Activated T-helper 1 cell treated with anti-CD3 and anti-CD28 coated beads, Interleukin-12 subunit alpha, Interleukin-12 subunit beta, Interleukin-2, Interleukin-4 antibody, amounts not matched to agents 30 ng/mL and 10 ng/mL and 1 ng/mL, durations not matched to agents 14 hours and 24 hours and 36 hours (primary cell): ENCODE measurements around the gene SLC19A1. TPM values are rescaled to one million over a fixed set of nuclear protein-coding genes. Genes with fewer than 3 reads are reported as not detected.

Experiments used
- DNase-seq: peaks from one replicate; pipeline ENCODE4 v3.0.0; 2021; ENCODE audit warnings: low spot score
- H3K27ac Mint-ChIP-seq: one replicate; pipeline ENCODE4 v1.8.0; 2021; ENCODE audit warnings: mild to moderate bottlenecking, mixed read lengths
- H3K27me3 Mint-ChIP-seq: one replicate; pipeline ENCODE4 v1.8.0; 2022; ENCODE audit warnings: mild to moderate bottlenecking, moderate library complexity, mixed read lengths; ENCODE audit not compliant: insufficient read depth
- H3K36me3 Mint-ChIP-seq: one replicate; pipeline ENCODE4 v1.8.0; 2021; ENCODE audit warnings: low read depth, mixed read lengths
- H3K4me1 Mint-ChIP-seq: one replicate; pipeline ENCODE4 v1.8.0; 2021; ENCODE audit warnings: low read depth, mixed read lengths
- H3K4me3 Mint-ChIP-seq: one replicate; pipeline ENCODE4 v1.8.0; 2021; ENCODE audit warnings: mild to moderate bottlenecking, moderate library complexity, mixed read lengths
- H3K9me3 Mint-ChIP-seq: one replicate; pipeline ENCODE4 v1.8.0; 2021; ENCODE audit warnings: mixed read lengths
- intact Hi-C: fragments of 100-400 bp; cut with micrococcal nuclease; formaldehyde crosslinking; loops from one replicate; pipeline ENCODE4 v1.15.1; 2024
- total RNA-seq: library from RNA; stranded (reverse); gene quantifications from 2 replicates; pipeline ENCODE4 v1.2.3, GENCODE V29; 2022

SLC19A1 gene
- total RNA-seq, 1 donor from 2014 or later, result 105 TPM

- no peak for DNase-seq
- H3K27me3 Mint-ChIP-seq, result no peaks in the 10 kb centered on the region
Observed at GRCh38 chr21:45493401-45494001, 48.7 kb downstream of the SLC19A1 start.

GRCh38 chr21:45492765-45493164, 49.5 kb downstream of the SLC19A1 start:
- intact Hi-C loops, result no loop called here

More at GRCh38 chr21:45493401-45494001, 48.7 kb downstream of the SLC19A1 start:
- no peak overlapping the region for H3K4me3 Mint-ChIP-seq
- no peaks in the 10 kb centered on the region for H3K4me1 Mint-ChIP-seq
- H3K36me3 Mint-ChIP-seq, result no peaks in the 10 kb centered on the region
- H3K9me3 Mint-ChIP-seq, result no peaks in the 10 kb centered on the region
- intact Hi-C loops, result no loop called here
- no peak overlapping the region for H3K27ac Mint-ChIP-seq

GRCh38 chr21:45491623-45492022, 50.6 kb downstream of the SLC19A1 start:
- H3K27me3 Mint-ChIP-seq, result no peaks in the 10 kb centered on the region
- no peaks in the 10 kb centered on the region for H3K9me3 Mint-ChIP-seq
- intact Hi-C loops, result no loop called here
- no peak overlapping the region for H3K27ac Mint-ChIP-seq
- no peak overlapping the region for H3K4me3 Mint-ChIP-seq
- no peaks in the 10 kb centered on the region for H3K36me3 Mint-ChIP-seq
- DNase-seq, result no peak
- no peaks in the 10 kb centered on the region for H3K4me1 Mint-ChIP-seq

More at GRCh38 chr21:45492765-45493164, 49.5 kb downstream of the SLC19A1 start:
- no peak overlapping the region for H3K4me3 Mint-ChIP-seq
- H3K27ac Mint-ChIP-seq, result no peak overlapping the region
- no peaks in the 10 kb centered on the region for H3K36me3 Mint-ChIP-seq
- H3K27me3 Mint-ChIP-seq, result no peaks in the 10 kb centered on the region
- H3K4me1 Mint-ChIP-seq, result no peaks in the 10 kb centered on the region
- no peak for DNase-seq
- no peaks in the 10 kb centered on the region for H3K9me3 Mint-ChIP-seq

GRCh38 chr21:45491056-45491455, 51.2 kb downstream of the SLC19A1 start:
- H3K27ac Mint-ChIP-seq, result no peak overlapping the region
- H3K4me1 Mint-ChIP-seq, result no peaks in the 10 kb centered on the region
- no peaks in the 10 kb centered on the region for H3K36me3 Mint-ChIP-seq
- DNase-seq, result no peak
- intact Hi-C loops, result no loop called here
- no peaks in the 10 kb centered on the region for H3K9me3 Mint-ChIP-seq
- no peaks in the 10 kb centered on the region for H3K27me3 Mint-ChIP-seq
- H3K4me3 Mint-ChIP-seq, result no peak overlapping the region

GRCh38 chr21:45490049-45490731, 52.0 kb downstream of the SLC19A1 start:
- Mint-ChIP-seq H3K27ac (no peak overlapping the region), H3K9me3 (no peaks in the 10 kb centered on the region), H3K27me3 (no peaks in the 10 kb centered on the region), H3K36me3 (no peaks in the 10 kb centered on the region), H3K4me1 (no peaks in the 10 kb centered on the region), H3K4me3 (no peak overlapping the region)
- no peak for DNase-seq
- intact Hi-C loops, result no loop called here

GRCh38 chr21:45489722-45489982, 52.6 kb downstream of the SLC19A1 start:
- Mint-ChIP-seq H3K9me3 (no peaks in the 10 kb centered on the region), H3K27me3 (no peaks in the 10 kb centered on the region), H3K36me3 (no peaks in the 10 kb centered on the region), H3K4me3 (no peak overlapping the region), H3K4me1 (no peaks in the 10 kb centered on the region), H3K27ac (no peak overlapping the region)
- DNase-seq, result no peak
- intact Hi-C loops, result no loop called here

- DNase-seq, result no peak
- Mint-ChIP-seq H3K27ac (no peak overlapping the region), H3K4me3 (no peak overlapping the region), H3K27me3 (no peaks in the 10 kb centered on the region), H3K9me3 (no peaks in the 10 kb centered on the region), H3K36me3 (peaks cover 3% of the 10 kb centered on the region), H3K4me1 (peaks cover 5% of the 10 kb centered on the region)
- intact Hi-C loops, result no loop called here
Observed at GRCh38 chr21:45488931-45489721, 53.1 kb downstream of the SLC19A1 start.

- peaks cover 14% of the 10 kb centered on the region for H3K4me1 Mint-ChIP-seq
- DNase-seq, result no peak
- intact Hi-C loops, result no loop called here
Observed at GRCh38 chr21:45487891-45488600, 54.2 kb downstream of the SLC19A1 start.

GRCh38 chr21:45487161-45487806, 55.0 kb downstream of the SLC19A1 start:
- Mint-ChIP-seq H3K36me3 (peaks cover 4% of the 10 kb centered on the region), H3K27me3 (no peaks in the 10 kb centered on the region), H3K4me1 (peaks cover 19% of the 10 kb centered on the region), H3K27ac (no peak overlapping the region), H3K4me3 (no peak overlapping the region), H3K9me3 (no peaks in the 10 kb centered on the region)
- intact Hi-C loops, result no loop called here
- DNase-seq, result no peak

More at GRCh38 chr21:45487891-45488600, 54.2 kb downstream of the SLC19A1 start:
- peaks cover 4% of the 10 kb centered on the region for H3K36me3 Mint-ChIP-seq
- H3K27me3 Mint-ChIP-seq, result no peaks in the 10 kb centered on the region
- H3K4me3 Mint-ChIP-seq, result no peak overlapping the region
- no peaks in the 10 kb centered on the region for H3K9me3 Mint-ChIP-seq
- H3K27ac Mint-ChIP-seq, result no peak overlapping the region

GRCh38 chr21:45486443-45487160, 55.6 kb downstream of the SLC19A1 start:
- DNase-seq, result no peak
- Mint-ChIP-seq H3K9me3 (no peaks in the 10 kb centered on the region), H3K4me1 (peaks cover 19% of the 10 kb centered on the region), H3K27me3 (no peaks in the 10 kb centered on the region), H3K36me3 (peaks cover 4% of the 10 kb centered on the region), H3K4me3 (no peak overlapping the region), H3K27ac (no peak overlapping the region)
- intact Hi-C loops, result no loop called here

- Mint-ChIP-seq H3K4me3 (no peak overlapping the region), H3K27ac (no peak overlapping the region), H3K27me3 (no peaks in the 10 kb centered on the region), H3K4me1 (peaks cover 19% of the 10 kb centered on the region), H3K9me3 (no peaks in the 10 kb centered on the region), H3K36me3 (peaks cover 4% of the 10 kb centered on the region)
- intact Hi-C loops, result no loop called here
- DNase-seq, result no peak
Observed at GRCh38 chr21:45485686-45486442, 56.4 kb downstream of the SLC19A1 start.
